Natural killer cell (primary cell): ENCODE data around the gene ZBTB37. TPM values are rescaled to one million over a fixed set of nuclear protein-coding genes. Genes with fewer than 3 reads are reported as not detected.

Experiments
- ATAC-seq, 3 donors: fragments of 150-1000 bp in 2 of 3; fragments of 200-7000 bp in 1 of 3; cut with Tn5 transposase; 1 replicate in 1 of 3; 2 replicates in 2 of 3; pipeline ENCODE4 v1.10.0; 2021; ENCODE audit warnings: mild to moderate bottlenecking in 2 of 3, moderate library complexity in 2 of 3
- DNase-seq, 2 donors: peaks; one replicate each; pipeline versions ENCODE4 v3.0.0 to v3.0.0-alpha.2; 2013 to 2021; ENCODE audit warnings: mixed read lengths in 1 of 2
- H3K27ac ChIP-seq: one replicate; pipeline ENCODE4 v1.5.1; 2013; ENCODE audit warnings: mild to moderate bottlenecking, low read length
- H3K27me3 ChIP-seq: one replicate; pipeline ENCODE4 v1.6.1; 2013; ENCODE audit warnings: low read length; ENCODE audit not compliant: control insufficient read depth, insufficient read depth
- H3K36me3 ChIP-seq: one replicate; pipeline ENCODE4 v1.6.1; 2013; ENCODE audit warnings: low read length; ENCODE audit not compliant: control insufficient read depth, insufficient read depth
- H3K4me1 ChIP-seq: one replicate; pipeline ENCODE4 v1.6.1; 2013; ENCODE audit warnings: low read length; ENCODE audit not compliant: control insufficient read depth, insufficient read depth
- H3K4me3 ChIP-seq: one replicate; pipeline ENCODE4 v1.5.1; 2013; ENCODE audit warnings: low read length
- H3K9me3 ChIP-seq: one replicate; pipeline ENCODE4 v1.6.1; 2013; ENCODE audit warnings: low read length; ENCODE audit not compliant: control insufficient read depth, insufficient read depth
- H3K27ac Mint-ChIP-seq, 2 donors: one replicate each; pipeline ENCODE4 v1.8.0; 2022; ENCODE audit warnings: mild to moderate bottlenecking in 2 of 2, mixed read lengths in 2 of 2, moderate library complexity in 1 of 2
- H3K27me3 Mint-ChIP-seq, 2 donors: one replicate each; pipeline ENCODE4 v1.8.0; 2022; ENCODE audit warnings: low read depth in 2 of 2, mixed read lengths in 2 of 2
- H3K36me3 Mint-ChIP-seq: one replicate; pipeline ENCODE4 v1.8.0; 2022; ENCODE audit warnings: mixed read lengths
- H3K4me1 Mint-ChIP-seq, 2 donors: one replicate each; pipeline ENCODE4 v1.8.0; 2022; ENCODE audit warnings: mixed read lengths in 2 of 2
- H3K4me3 Mint-ChIP-seq: one replicate; pipeline ENCODE4 v1.8.0; 2022; ENCODE audit warnings: mild to moderate bottlenecking, moderate library complexity, mixed read lengths
- H3K9me3 Mint-ChIP-seq, 2 donors: one replicate each; pipeline ENCODE4 v1.8.0; 2022; ENCODE audit warnings: mixed read lengths in 2 of 2
- WGBS: methylation state at CpG from one replicate; pipeline ENCODE4 v1.1.7; 2013; ENCODE audit warnings: missing lambda C conversion rate; ENCODE audit not compliant: insufficient coverage; 5-methylcytosine and 5-hydroxymethylcytosine counted together
- intact Hi-C: fragments of 100-400 bp; cut with micrococcal nuclease; formaldehyde crosslinking; loops from one replicate; pipeline ENCODE4 v1.14.2; 2022
- total RNA-seq, 4 donors: library from RNA; stranded (reverse); fragments of 120-200 nt in 1 of 4; gene quantifications; one replicate each; pipeline versions ENCODE4 v1.2.3 to v1.2.4, GENCODE V29; 2013 to 2022
- TF ChIP-seq, protein P1 (sequence below): fragments of 200-600 bp; IDR thresholded peaks from one replicate; pipeline ENCODE4 v1.8.0; 2022; ENCODE audit warnings: antibody characterized with exemption

The ZBTB37 gene
- total RNA-seq, 3 donors from 2014 or later (not counting 1 experiment from before 2014, with no cell fraction given) = 38.2 to 47.3 (median 39.8) TPM

DNA sequence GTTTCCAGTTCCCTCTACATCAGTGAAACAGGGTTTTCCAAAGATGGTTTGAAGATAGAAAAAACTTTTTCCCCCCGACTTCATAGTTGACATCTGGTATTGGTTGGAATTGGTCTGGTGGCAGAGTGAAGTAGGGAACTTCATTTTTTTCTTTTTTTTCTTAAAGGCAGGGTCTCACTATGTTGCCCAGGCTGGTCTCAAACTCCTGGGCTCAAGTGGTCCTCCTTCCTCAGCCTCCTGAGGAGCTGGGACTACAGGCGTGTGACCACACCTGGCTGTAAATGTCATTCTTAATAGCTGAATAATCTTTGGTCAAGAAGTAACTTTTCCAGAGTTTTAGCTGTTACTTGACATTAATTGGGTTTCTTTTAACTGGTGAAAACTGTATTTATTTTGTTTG lies 21.7 kb downstream of the ZBTB37 start:
- TF ChIP-seq, protein P1, sequence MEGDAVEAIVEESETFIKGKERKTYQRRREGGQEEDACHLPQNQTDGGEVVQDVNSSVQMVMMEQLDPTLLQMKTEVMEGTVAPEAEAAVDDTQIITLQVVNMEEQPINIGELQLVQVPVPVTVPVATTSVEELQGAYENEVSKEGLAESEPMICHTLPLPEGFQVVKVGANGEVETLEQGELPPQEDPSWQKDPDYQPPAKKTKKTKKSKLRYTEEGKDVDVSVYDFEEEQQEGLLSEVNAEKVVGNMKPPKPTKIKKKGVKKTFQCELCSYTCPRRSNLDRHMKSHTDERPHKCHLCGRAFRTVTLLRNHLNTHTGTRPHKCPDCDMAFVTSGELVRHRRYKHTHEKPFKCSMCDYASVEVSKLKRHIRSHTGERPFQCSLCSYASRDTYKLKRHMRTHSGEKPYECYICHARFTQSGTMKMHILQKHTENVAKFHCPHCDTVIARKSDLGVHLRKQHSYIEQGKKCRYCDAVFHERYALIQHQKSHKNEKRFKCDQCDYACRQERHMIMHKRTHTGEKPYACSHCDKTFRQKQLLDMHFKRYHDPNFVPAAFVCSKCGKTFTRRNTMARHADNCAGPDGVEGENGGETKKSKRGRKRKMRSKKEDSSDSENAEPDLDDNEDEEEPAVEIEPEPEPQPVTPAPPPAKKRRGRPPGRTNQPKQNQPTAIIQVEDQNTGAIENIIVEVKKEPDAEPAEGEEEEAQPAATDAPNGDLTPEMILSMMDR = no peak
- ATAC-seq = no peak
- H3K4me3 Mint-ChIP-seq = no peak overlapping the region
- Histone ChIP-seq H3K9me3 (no peaks in the 10 kb centered on the region), H3K36me3 (peaks cover 36% of the 10 kb centered on the region), H3K4me3 (no peak overlapping the region), H3K4me1 (peaks cover 11% of the 10 kb centered on the region), H3K27ac (no peak overlapping the region), H3K27me3 (no peaks in the 10 kb centered on the region)
- WGBS = 100% methylated on average over 1 of the region's 2 CpGs
- H3K27me3 Mint-ChIP-seq = no peaks in the 10 kb centered on the region
- H3K27ac Mint-ChIP-seq = no peak overlapping the region
- intact Hi-C loops = no loop called here
- no peak for DNase-seq
- no peaks in the 10 kb centered on the region for H3K36me3 Mint-ChIP-seq
- no peaks in the 10 kb centered on the region for H3K9me3 Mint-ChIP-seq
- H3K4me1 Mint-ChIP-seq = peaks cover 50 to 64% of the 10 kb centered on the region in 2 donors

DNA sequence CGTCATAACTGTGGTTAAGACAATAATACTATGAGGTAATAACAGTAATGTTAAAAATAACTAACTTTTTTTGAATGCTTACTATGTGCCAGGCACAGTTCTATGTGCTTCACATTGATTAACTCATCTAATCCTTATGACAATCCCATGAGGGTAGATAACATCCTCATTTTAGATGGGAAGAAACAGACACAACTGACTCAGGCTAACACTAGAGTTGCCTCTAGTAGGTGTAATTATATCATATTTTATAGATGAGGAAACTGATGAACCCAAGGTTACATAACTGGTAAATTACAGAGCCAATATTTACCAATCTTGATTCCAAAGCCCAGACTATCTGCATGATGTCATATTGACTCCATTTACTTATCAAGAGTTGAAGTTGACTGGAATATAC lies 25.4 kb downstream of the ZBTB37 start:
- Mint-ChIP-seq H3K27me3 (no peaks in the 10 kb centered on the region), H3K4me3 (no peak overlapping the region), H3K4me1 (peaks cover 31 to 44% of the 10 kb centered on the region in 2 donors), H3K36me3 (no peaks in the 10 kb centered on the region), H3K27ac (no peak overlapping the region), H3K9me3 (no peaks in the 10 kb centered on the region)
- Histone ChIP-seq H3K36me3 (peaks cover 24% of the 10 kb centered on the region), H3K4me1 (no peaks in the 10 kb centered on the region), H3K27ac (no peak overlapping the region), H3K4me3 (no peak overlapping the region), H3K9me3 (no peaks in the 10 kb centered on the region), H3K27me3 (no peaks in the 10 kb centered on the region)
- TF ChIP-seq, protein P1 = no peak
- ATAC-seq (no peak), DNase-seq (no peak)
- 100% methylated on average over 1 of the region's 1 CpG for WGBS
- intact Hi-C loops = no loop called here

DNA sequence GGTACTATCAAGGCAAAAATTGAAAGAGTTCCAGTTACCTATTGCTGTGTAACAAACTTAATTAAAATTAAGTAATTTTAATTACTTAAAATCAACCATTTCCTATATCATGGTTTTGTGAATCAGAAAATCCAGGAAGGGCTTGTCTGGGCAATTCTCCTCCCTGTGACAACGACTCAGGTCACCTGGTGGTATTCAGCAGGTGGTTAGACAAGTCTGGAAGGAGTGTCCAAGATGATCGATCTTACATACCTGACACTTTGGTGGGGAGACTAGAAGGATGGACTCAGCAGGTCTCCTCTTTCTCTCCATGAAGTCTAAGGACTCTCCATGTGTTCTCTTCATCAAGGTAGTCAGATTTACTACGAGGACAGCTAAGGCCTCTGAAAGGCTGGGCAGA lies 26.0 kb downstream of the ZBTB37 start:
- Mint-ChIP-seq H3K4me1 (peaks cover 28 to 44% of the 10 kb centered on the region in 2 donors), H3K27ac (peak overlapping the region in 1 of 2 donors; percentile 30), H3K9me3 (no peaks in the 10 kb centered on the region), H3K36me3 (no peaks in the 10 kb centered on the region), H3K4me3 (no peak overlapping the region), H3K27me3 (no peaks in the 10 kb centered on the region)
- Histone ChIP-seq H3K4me1 (no peaks in the 10 kb centered on the region), H3K4me3 (no peak overlapping the region), H3K27me3 (no peaks in the 10 kb centered on the region), H3K27ac (no peak overlapping the region), H3K9me3 (no peaks in the 10 kb centered on the region), H3K36me3 (peaks cover 23% of the 10 kb centered on the region)
- TF ChIP-seq, protein P1 = no peak
- 88% methylated on average over 3 of the region's 3 CpGs for WGBS
- DNase-seq (no peak), ATAC-seq (no peak)
- intact Hi-C loops = no loop called here

DNA sequence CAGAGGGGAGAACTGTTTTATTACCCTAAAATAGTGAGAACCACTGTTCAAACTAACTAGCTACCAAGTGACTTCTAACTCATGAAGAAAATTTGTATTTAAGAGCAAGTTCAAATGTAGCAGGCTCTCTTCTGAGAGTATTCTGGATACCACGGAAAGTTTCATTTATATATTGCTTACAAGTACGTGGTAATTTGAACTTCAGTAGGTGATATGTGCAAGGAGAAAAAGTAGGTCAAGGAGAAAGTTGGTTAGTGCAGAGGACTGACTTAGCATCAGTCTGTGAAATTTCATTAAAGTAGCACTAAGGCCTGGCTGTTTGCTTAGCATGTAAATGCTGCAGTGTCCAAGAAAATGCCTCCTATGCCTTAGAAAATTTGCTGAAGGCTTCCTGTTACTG lies 32.2 kb downstream of the ZBTB37 start:
- peaks cover 31 to 35% of the 10 kb centered on the region in 2 donors for H3K4me1 Mint-ChIP-seq
- intact Hi-C loops = no loop called here
- TF ChIP-seq, protein P1 = no peak
- Histone ChIP-seq H3K9me3 (no peaks in the 10 kb centered on the region), H3K4me1 (no peaks in the 10 kb centered on the region), H3K36me3 (peaks cover 10% of the 10 kb centered on the region), H3K27me3 (no peaks in the 10 kb centered on the region), H3K27ac (no peak overlapping the region), H3K4me3 (no peak overlapping the region)
- H3K36me3 Mint-ChIP-seq = no peaks in the 10 kb centered on the region
- H3K27ac Mint-ChIP-seq = peak overlapping the region in 1 of 2 donors; percentile 0
- no peaks in the 10 kb centered on the region for H3K27me3 Mint-ChIP-seq
- no peak for ATAC-seq
- H3K4me3 Mint-ChIP-seq = no peak overlapping the region
- H3K9me3 Mint-ChIP-seq = no peaks in the 10 kb centered on the region
- WGBS = 60% methylated on average over 2 of the region's 2 CpGs
- DNase-seq = no peak
